Measurements from ENCODE around the gene APEH.

Gene APEH

GRCh38 chr3:49714728-49715550 is 40.8 kb downstream of the APEH start:
- DNase-seq (ENCODE audit: low read depth in 2 of 2), result no peak

- DNase-seq (ENCODE audit: low read depth in 2 of 2), result no peak
These were observed 41.5 kb downstream of the APEH start for GRCh38 chr3:49715611-49716121.

GRCh38 chr3:49716169-49716568 is 42.0 kb downstream of the APEH start:
- no peak for DNase-seq (ENCODE audit: low read depth in 2 of 2)

GRCh38 chr3:49716691-49717210 is 42.6 kb downstream of the APEH start:
- no peak for DNase-seq (ENCODE audit: low read depth in 2 of 2)

- no peak for DNase-seq (ENCODE audit: low read depth in 2 of 2)
These were observed 43.2 kb downstream of the APEH start for GRCh38 chr3:49717211-49717958.

GRCh38 chr3:49717959-49718857 is 44.1 kb downstream of the APEH start:
- no peak for DNase-seq (ENCODE audit: low read depth in 2 of 2)

GRCh38 chr3:49718858-49719213 is 44.7 kb downstream of the APEH start:
- no peak for DNase-seq (ENCODE audit: low read depth in 2 of 2)

- peak; percentile 75 to 76 for DNase-seq (ENCODE audit: low read depth in 2 of 2)
These were observed 45.2 kb downstream of the APEH start, which contains the start of gene AMIGO3 for GRCh38 chr3:49719214-49719884. Gene AMIGO3, minus strand, starts transcription at chr3:49719684. Its CDS starts 219 bp downstream, at chr3:49719465.

- no peak for DNase-seq (ENCODE audit: low read depth in 2 of 2)
These were observed 46.9 kb downstream of the APEH start for GRCh38 chr3:49720855-49721595.

GRCh38 chr3:49721596-49721895 is 47.4 kb downstream of the APEH start:
- DNase-seq (ENCODE audit: low read depth in 2 of 2), result no peak

- no peak for DNase-seq (ENCODE audit: low read depth in 2 of 2)
These were observed 48.0 kb downstream of the APEH start for GRCh38 chr3:49721896-49722781.

GRCh38 chr3:49722896-49723295 is 48.7 kb downstream of the APEH start:
- no peak for DNase-seq (ENCODE audit: low read depth in 2 of 2)

- DNase-seq (ENCODE audit: low read depth in 2 of 2), result no peak
These were observed 49.1 kb downstream of the APEH start for GRCh38 chr3:49723296-49723627.

GRCh38 chr3:49723628-49724551 is 49.7 kb downstream of the APEH start, which contains the start of gene GMPPB:
Gene GMPPB, minus strand, starts transcription at chr3:49723951. Its CDS starts 225 bp downstream, at chr3:49723726.
- peak; percentile 79 to 82 for DNase-seq (ENCODE audit: low read depth in 2 of 2)

- DNase-seq (ENCODE audit: low read depth in 2 of 2), result no peak
These were observed 50.4 kb downstream of the APEH start for GRCh38 chr3:49724586-49724985.

GRCh38 chr3:49725906-49726681 is 51.9 kb downstream of the APEH start:
- no peak for DNase-seq (ENCODE audit: low read depth in 2 of 2)

GRCh38 chr3:49727154-49727923 is 53.2 kb downstream of the APEH start:
- no peak for DNase-seq (ENCODE audit: low read depth in 2 of 2)

Measured in fibroblast of skin of left biceps (primary cell).